OCI-LY7 (cell line): ENCODE results near the gene LENG1.

Experiments
- EZH2phosphoT487 ChIP-seq: fragments of 200-600 bp; sonication (generic); IDR thresholded peaks from 2 replicates; pipeline ENCODE4 v1.6.1; 2018; ENCODE audit warnings: low read depth, borderline replicate concordance, mild to moderate bottlenecking, mixed run types, antibody characterized with exemption, low read length, moderate library complexity, mixed read lengths
- TF ChIP-seq, protein P1 (sequence below): fragments of 200-600 bp; sonication (generic); conservative IDR thresholded peaks from 2 replicates; pipeline ENCODE4 v1.5.1; 2014; ENCODE audit warnings: mild to moderate bottlenecking, antibody characterized with exemption, low read length, moderate library complexity, mixed read lengths

DNA sequence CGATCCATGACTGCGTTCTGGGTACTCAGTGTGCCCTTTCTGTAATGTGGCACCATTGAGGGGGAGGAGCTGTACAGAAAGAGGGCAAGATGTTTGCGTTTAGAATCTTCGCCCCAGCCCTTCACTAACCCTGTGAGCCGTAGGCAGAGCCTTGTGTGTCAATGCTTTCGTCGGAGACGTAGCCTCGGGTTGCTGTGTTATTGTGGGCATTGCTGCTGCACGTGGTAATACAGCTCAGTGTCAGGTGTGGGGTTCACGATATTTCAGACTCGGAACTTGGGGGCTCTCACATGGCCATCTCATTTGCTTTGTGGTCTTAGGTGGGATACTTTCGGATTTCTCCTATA lies 47.3 kb upstream of the LENG1 start:
- TF ChIP-seq, protein P1, sequence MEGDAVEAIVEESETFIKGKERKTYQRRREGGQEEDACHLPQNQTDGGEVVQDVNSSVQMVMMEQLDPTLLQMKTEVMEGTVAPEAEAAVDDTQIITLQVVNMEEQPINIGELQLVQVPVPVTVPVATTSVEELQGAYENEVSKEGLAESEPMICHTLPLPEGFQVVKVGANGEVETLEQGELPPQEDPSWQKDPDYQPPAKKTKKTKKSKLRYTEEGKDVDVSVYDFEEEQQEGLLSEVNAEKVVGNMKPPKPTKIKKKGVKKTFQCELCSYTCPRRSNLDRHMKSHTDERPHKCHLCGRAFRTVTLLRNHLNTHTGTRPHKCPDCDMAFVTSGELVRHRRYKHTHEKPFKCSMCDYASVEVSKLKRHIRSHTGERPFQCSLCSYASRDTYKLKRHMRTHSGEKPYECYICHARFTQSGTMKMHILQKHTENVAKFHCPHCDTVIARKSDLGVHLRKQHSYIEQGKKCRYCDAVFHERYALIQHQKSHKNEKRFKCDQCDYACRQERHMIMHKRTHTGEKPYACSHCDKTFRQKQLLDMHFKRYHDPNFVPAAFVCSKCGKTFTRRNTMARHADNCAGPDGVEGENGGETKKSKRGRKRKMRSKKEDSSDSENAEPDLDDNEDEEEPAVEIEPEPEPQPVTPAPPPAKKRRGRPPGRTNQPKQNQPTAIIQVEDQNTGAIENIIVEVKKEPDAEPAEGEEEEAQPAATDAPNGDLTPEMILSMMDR = no peak
- TF ChIP-seq EZH2phosphoT487 = no peak
